PC-3 (cell line): Measurements from ENCODE around the gene KCNC3.

ENCODE experiments used
- EZH2 ChIP-seq: fragments of 300-600 bp; sonication (generic); IDR thresholded peaks from one replicate; pipeline ENCODE4 v1.6.1; 2017; ENCODE audit warnings: antibody characterized with exemption, mild to moderate bottlenecking, low read length; ENCODE audit not compliant: unreplicated experiment
- EZH2phosphoT487 ChIP-seq: fragments of 300-600 bp; sonication (generic); IDR thresholded peaks from 2 replicates; pipeline ENCODE4 v1.6.1; 2018; ENCODE audit warnings: mild to moderate bottlenecking, antibody characterized with exemption, low read length, borderline replicate concordance
- TF ChIP-seq, protein P1 (sequence below): fragments of 300-600 bp; sonication (generic); conservative IDR thresholded peaks from 2 replicates; pipeline ENCODE4 v1.5.1; 2017; ENCODE audit warnings: antibody characterized with exemption, low read depth, mild to moderate bottlenecking, low read length

GRCh38 chr19:50308991-50309390, 20.2 kb downstream of the KCNC3 start:
- TF ChIP-seq EZH2phosphoT487: no peak
- no peak for TF ChIP-seq EZH2
- TF ChIP-seq, protein P1, sequence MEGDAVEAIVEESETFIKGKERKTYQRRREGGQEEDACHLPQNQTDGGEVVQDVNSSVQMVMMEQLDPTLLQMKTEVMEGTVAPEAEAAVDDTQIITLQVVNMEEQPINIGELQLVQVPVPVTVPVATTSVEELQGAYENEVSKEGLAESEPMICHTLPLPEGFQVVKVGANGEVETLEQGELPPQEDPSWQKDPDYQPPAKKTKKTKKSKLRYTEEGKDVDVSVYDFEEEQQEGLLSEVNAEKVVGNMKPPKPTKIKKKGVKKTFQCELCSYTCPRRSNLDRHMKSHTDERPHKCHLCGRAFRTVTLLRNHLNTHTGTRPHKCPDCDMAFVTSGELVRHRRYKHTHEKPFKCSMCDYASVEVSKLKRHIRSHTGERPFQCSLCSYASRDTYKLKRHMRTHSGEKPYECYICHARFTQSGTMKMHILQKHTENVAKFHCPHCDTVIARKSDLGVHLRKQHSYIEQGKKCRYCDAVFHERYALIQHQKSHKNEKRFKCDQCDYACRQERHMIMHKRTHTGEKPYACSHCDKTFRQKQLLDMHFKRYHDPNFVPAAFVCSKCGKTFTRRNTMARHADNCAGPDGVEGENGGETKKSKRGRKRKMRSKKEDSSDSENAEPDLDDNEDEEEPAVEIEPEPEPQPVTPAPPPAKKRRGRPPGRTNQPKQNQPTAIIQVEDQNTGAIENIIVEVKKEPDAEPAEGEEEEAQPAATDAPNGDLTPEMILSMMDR: no peak
